ENCODE data around the gene RAP2B.
"Not testable (repeated sequence)": the region's sequence is repeated elsewhere in the genome, so short reads cannot be mapped to it uniquely, and the experiment has no call there.

RAP2B gene

DNA sequence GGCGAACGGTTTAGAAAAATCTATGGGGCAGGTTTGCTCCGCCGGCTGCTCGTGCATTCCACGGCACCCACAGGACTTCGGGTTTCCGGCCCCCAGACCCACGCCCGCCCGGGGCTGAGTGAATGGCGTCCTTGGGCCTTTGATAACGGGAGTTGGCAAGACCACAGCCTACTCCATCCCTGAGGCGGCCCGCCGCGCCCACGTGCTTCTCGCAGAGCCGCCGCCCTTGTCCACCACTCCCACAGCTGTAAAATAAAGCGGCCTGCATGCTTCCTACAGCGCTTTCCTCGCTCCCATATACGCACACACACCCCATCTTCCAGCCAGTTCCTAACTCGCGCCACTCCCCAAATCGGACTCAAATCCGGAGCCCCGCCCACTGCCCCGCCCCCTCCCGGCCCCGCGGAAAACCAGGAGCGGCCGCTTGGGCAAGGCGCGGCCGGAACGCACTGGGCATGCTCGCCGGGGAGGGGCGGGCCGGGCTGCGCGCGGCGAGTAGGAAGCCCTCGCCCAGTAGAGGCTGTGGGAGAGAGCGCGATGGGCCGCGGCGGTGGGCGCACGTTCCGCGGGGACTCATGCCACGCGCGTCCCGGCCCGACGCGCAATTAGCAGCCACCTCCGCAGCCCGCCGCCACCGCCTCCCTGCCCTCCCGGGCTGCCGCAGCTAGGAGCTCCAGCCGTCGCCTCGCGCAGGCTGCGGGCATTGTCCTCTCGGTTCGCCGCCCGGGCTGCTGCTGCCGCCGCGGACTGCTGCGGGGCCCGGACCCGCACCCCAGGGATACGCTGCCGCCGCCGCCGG, at the start of gene RAP2B:
RAP2B (plus strand) TSS at position 513 of the 799 bp plus-strand sequence. CDS start 468 bp downstream, outside the sequence.
- peak; percentile 88 for DNase-seq

DNA sequence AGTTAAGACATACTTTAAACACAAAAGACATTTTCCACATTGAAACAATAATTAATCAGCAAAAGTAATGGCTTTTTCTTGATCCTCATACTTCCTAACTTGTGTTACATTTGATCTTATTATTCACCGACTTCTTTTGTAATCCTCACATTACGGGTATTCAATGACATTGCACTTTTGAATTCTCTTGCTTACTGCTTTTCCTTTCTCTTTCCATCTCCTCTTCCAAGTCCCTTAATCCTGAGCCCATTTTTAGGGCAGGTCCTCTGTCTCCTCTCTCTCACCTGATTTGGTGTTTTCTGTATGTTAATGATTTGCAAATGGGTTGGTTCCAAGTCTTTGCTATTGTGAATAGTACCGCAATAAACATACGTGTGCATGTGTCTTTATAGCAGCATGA, 48.5 kb upstream of the RAP2B start:
- DNase-seq, result no peak

GRCh38 chr3:153114270-153114669, 47.8 kb upstream of the RAP2B start:
- DNase-seq, result not testable (repeated sequence)

DNA sequence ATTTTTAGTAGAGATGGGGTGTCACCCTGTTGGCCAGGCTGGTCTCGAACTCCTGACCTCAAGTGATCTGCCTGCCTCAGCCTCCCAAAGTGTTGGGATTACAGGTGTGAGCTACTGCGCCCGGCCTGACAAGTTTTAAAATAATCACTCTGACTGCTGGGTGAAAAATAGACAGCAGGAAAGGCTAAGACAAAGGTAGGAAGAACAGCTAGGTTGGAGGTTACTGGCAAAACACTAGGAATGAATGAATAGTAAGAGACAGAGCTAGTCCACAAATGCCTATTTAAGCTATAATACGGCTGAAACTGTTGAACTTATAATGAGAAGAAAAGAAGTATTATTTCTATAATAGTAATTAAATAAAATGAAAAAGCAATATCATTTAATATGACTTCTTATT, 46.7 kb upstream of the RAP2B start:
- DNase-seq, result no peak

GRCh38 chr3:153127788-153128187, 34.2 kb upstream of the RAP2B start:
- no peak for DNase-seq

GRCh38 chr3:153129426-153129825, 32.6 kb upstream of the RAP2B start:
- DNase-seq, result no peak

DNA sequence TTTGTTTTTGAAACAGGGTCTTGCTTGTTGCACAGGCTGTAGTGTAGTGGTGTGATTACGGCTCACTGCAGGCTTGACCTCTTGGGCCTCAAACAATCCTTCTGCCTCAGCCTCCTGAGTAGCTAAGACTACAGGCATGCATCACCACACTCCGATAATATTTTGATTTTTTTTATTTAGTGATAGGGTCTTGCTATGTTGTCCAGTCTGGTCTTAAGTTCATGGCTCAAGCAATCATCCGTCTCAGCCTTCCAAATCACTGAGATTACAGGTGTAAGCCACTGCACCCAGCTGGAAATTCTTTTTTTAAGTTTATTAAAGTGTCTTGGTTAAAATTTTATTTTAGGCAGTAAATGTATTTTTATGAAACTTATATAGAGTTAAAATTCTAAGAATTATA, 32.2 kb upstream of the RAP2B start:
- no peak for DNase-seq

- peak in 1 of 2 experiments; percentile 71 for DNase-seq
These were observed 31.6 kb upstream of the RAP2B start for GRCh38 chr3:153130312-153130977.

GRCh38 chr3:153137626-153138025, 24.4 kb upstream of the RAP2B start:
- no peak for DNase-seq

DNA sequence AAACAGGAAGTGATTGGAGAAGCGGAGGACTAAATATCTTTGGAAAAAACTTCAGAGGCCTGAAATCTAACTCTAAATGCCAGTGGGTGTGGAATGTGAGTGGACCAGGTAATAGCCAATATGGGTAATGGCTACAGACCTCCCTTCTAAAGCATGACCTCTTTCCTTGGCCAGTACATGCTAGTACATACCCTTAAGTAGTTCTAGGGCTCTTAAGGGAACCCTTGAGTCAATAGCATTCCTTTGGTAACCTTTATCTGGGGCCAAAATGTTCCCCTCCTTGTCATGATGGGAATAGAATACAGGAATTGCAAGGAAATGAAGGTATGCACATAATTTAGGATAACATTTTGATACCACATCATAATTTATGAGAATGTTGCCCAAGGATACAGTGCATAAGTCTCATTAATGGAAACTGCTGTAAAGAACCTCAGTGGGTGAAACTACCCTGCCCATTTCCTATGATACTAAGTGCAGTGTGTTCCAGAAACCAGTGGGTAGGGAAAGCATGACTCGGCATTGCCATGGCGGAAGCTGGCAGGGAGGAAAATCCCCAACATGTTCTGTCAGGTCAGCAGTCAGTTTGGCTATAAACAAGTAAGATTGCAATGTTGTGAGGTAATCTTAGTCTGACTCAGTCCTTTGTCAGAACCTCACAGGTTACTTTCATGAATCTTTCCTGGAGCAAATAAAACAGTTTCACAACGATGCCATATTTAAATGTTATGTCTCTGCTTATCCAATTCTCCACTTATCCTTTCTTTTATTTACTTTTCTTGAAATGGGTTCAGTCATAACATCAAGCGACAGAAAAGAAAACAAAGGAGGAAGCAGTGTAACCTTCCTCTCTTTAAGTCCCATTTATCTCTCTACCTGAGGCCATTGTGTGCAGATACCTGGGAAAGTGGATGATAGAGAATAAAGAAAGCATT, 23.5 kb upstream of the RAP2B start:
- DNase-seq, result peak; percentile 81 to 96

GRCh38 chr3:153142961-153143360, 19.1 kb upstream of the RAP2B start:
- no peak for DNase-seq

- DNase-seq, result no peak
These were observed 18.0 kb upstream of the RAP2B start for GRCh38 chr3:153144071-153144470.

- peak in 1 of 2 experiments; percentile 63 for DNase-seq
These were observed 17.2 kb upstream of the RAP2B start for GRCh38 chr3:153144779-153145178.

DNA sequence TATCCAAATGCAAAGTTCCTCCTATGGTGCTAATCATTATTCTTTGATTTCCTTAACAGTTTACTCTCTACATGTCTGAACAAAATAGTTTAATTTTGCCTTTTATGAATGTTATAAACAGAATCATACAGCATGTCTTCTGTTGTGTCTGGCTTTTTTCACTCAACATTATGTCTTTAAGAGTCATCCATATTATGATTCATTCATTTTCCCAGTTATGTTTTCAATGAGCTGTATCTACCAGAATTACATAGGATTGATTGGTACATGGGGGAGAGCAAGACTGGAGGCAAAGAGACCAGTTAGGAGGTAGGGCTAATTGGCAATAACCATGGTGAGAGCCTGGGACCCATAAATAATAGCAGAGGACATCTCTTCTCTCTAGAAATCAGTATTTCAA, 16.6 kb upstream of the RAP2B start:
- no peak for DNase-seq

DNA sequence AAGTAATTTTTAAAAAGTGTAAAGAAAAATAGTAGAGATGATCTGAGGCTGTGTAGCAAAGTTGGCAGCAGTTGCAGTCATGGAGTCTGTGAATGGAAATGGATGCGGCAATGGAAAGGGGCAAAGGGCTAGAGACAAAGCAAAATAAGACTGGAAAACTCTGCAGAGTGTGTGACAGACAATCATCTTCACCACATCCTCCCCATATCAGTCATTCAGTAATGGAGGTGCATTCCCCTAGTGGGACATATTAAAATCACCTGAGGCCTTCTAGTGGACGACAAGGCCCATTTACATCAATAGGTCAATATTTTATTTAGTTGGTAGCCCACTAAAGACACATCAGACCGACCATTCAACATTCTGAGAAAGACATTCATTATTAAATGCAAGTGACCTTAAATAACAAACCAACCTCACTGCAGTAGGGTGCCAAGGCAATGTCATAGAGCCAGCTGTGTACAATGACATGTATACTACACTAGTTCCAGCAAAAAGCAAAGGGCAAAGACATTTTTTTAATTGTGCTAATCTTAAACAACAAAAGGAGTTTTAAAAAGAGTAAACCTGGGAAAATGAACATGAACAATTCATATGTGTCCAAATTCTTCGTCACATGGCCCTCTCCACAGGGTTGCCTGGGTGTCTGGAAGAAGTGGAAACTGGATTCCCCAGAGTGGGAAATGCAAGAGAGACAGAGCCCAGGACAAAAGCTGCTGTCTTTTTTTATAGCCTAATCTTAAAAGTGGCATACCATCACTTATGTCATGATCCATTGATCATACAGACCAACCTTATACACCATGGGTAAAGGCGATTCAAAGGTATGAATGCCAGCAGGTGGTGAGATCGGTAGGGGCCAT, 15.6 kb upstream of the RAP2B start:
- DNase-seq, result no peak

DNA sequence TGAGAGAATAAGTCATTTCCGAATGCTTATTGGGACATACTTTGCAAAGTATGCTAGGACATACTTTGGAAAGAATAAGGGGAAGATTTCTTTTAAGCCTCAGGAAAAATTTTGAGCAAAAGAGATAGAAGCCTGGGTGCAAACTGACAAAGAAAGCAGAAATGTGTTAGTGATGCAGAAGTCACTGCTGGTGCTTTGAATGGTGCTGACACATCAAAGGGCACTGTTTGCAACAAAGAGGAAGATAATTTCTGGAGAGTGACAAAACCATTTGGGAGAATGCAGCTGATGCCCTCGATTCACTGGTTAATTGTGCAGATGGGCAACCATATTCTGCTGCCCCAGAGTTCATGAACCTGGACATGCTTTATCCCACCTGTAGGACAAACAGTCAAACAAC, 11.0 kb upstream of the RAP2B start:
- no peak for DNase-seq

DNA sequence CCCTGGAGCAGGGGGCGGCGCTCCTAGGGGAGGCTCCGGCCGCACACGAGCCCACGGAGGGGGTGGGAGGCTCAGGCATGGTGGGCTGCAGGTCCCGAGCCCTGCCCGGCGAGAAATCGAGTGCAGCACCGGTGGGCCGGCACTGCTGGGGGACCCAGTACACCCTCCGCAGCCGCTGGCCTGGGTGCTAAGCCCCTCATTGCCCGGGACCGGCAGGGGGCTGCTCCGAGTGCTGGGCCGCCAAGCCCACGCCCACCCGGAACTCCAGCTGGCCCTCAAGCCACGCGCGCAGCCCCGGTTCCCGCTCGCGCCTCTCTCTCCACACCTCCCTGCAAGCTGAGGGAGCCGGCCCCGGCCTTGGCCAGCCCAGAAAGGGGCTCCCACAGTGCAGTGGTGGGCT, 6.2 kb upstream of the RAP2B start:
- not testable (repeated sequence) for DNase-seq

DNA sequence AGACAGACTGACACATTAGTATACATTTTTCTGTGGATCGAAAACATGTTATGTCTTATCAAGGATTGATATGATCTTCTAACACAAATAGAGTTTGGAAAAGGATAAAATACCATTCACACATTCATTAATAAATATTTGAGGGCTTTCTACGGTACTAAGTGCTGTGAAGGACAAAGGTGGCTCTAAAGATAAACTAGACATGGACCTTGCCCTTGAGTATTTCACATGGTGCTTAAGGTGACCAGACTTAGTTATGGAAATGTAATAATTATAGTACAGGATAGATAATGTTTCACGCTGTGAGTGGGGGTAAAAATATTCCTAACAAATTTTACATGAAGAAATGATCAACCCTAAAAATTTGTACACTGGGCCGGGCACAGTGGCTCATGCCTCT, 3.8 kb upstream of the RAP2B start:
- no peak for DNase-seq

- DNase-seq, result no peak
These were observed 2.9 kb upstream of the RAP2B start for GRCh38 chr3:153158961-153159735.

DNA sequence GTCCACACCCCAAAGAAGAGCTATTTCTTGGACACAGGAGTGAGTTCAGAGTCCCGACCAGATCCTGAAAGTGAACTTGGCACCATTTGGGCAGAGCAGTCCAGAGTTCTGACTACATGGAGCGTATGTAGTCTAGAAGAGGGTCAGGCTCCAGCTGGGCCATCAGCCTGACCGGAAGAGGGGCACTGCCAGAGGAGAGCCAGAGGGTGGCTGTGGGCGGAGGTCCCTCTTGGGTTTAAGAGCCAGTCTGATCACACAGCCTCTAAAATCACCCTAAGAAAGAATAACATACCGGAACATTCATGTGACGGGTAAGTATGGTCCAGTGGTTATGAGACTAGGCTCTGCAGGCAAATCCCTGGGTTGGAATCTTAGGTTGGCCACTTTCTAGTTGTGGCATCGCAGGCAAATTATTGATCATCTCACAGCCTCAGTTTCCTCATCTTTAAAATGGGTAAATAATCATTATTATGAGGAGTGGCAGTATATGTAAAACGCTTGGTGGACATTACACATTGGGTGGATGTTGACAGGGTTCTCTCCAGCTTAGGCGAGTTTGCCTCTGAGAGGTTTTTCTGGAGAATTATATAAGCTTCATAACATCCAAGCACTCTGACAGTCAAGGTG, 2.1 kb upstream of the RAP2B start:
- DNase-seq, result no peak
